H9 (cell line): ENCODE data around the gene SULT2A1. TPM values are rescaled to one million over a fixed set of nuclear protein-coding genes. Genes with fewer than 3 reads are reported as not detected.

Source experiments
- DNase-seq: peaks from one replicate; pipeline ENCODE4 v3.0.0-alpha.2; 2017
- H2AFZ ChIP-seq: one replicate; pipeline ENCODE4 v1.6.1; 2013; ENCODE audit warnings: mild to moderate bottlenecking, low read length, control low read depth, moderate library complexity
- H2AK5ac ChIP-seq: 2 replicates; pipeline ENCODE4 v1.6.1; 2013; ENCODE audit warnings: low read length, control low read depth, mixed read lengths; ENCODE audit not compliant: insufficient read length
- H2BK120ac ChIP-seq: one replicate; pipeline ENCODE4 v1.6.1; 2013; ENCODE audit warnings: low read depth, mild to moderate bottlenecking, low read length, control low read depth, inconsistent platforms; ENCODE audit not compliant: poor library complexity, severe bottlenecking
- H2BK12ac ChIP-seq: 2 replicates; pipeline ENCODE4 v1.6.1; 2013; ENCODE audit warnings: low read length, control low read depth, mixed read lengths, low read depth; ENCODE audit not compliant: insufficient read length
- H2BK15ac ChIP-seq: 2 replicates; pipeline ENCODE4 v1.6.1; 2013; ENCODE audit warnings: low read depth, low read length, control low read depth
- H2BK20ac ChIP-seq: one replicate; pipeline ENCODE4 v1.6.1; 2013; ENCODE audit warnings: low read depth, mild to moderate bottlenecking, low read length, control low read depth, inconsistent platforms; ENCODE audit not compliant: poor library complexity, severe bottlenecking
- H2BK5ac ChIP-seq: 2 replicates; pipeline ENCODE4 v1.6.1; 2013; ENCODE audit warnings: low read length, control low read depth, mixed read lengths; ENCODE audit not compliant: insufficient read length
- H3K14ac ChIP-seq: 2 replicates; pipeline ENCODE4 v1.6.1; 2013; ENCODE audit warnings: low read length, control low read depth; ENCODE audit not compliant: insufficient read depth
- H3K18ac ChIP-seq: 2 replicates; pipeline ENCODE4 v1.6.1; 2013; ENCODE audit warnings: low read depth, mild to moderate bottlenecking, mixed read lengths, low read length, control low read depth; ENCODE audit not compliant: insufficient read length
- H3K23ac ChIP-seq: 2 replicates; pipeline ENCODE4 v1.6.1; 2013; ENCODE audit warnings: low read length, control low read depth, mixed read lengths, low read depth; ENCODE audit not compliant: insufficient read length
- H3K23me2 ChIP-seq: 2 replicates; pipeline ENCODE4 v1.6.1; 2013; ENCODE audit warnings: low read depth, mild to moderate bottlenecking, mixed read lengths, low read length, control low read depth; ENCODE audit not compliant: insufficient read length, poor library complexity, severe bottlenecking
- H3K27ac ChIP-seq: 2 replicates; pipeline ENCODE4 v1.5.1; 2013; ENCODE audit warnings: low read length, control low read depth, mixed read lengths, low read depth; ENCODE audit not compliant: insufficient read length
- H3K27me3 ChIP-seq: 2 replicates; pipeline ENCODE4 v1.6.1; 2013; ENCODE audit warnings: low read length, control low read depth, inconsistent platforms; ENCODE audit not compliant: insufficient read depth
- H3K4ac ChIP-seq: 2 replicates; pipeline ENCODE4 v1.6.1; 2013; ENCODE audit warnings: low read depth, mild to moderate bottlenecking, control low read depth, inconsistent platforms, low read length, moderate library complexity
- H3K4me1 ChIP-seq: 2 replicates; pipeline ENCODE4 v1.6.1; 2013; ENCODE audit warnings: low read length, control low read depth, inconsistent platforms; ENCODE audit not compliant: insufficient read depth
- H3K4me2 ChIP-seq: 2 replicates; pipeline ENCODE4 v1.6.1; 2013; ENCODE audit warnings: low read length, control low read depth, mixed read lengths; ENCODE audit not compliant: insufficient read length, insufficient read depth
- H3K56ac ChIP-seq: 2 replicates; pipeline ENCODE4 v1.6.1; 2013; ENCODE audit warnings: low read depth, mild to moderate bottlenecking, mixed read lengths, low read length, control low read depth; ENCODE audit not compliant: insufficient read length
- H3K79me1 ChIP-seq: 2 replicates; pipeline ENCODE4 v1.6.1; 2013; ENCODE audit warnings: low read depth, mild to moderate bottlenecking, moderate library complexity, low read length, control low read depth, inconsistent platforms; ENCODE audit not compliant: insufficient read depth, poor library complexity, severe bottlenecking
- H3K79me2 ChIP-seq: 2 replicates; pipeline ENCODE4 v1.6.1; 2013; ENCODE audit warnings: low read length, control low read depth, inconsistent platforms; ENCODE audit not compliant: insufficient read depth
- H3K9ac ChIP-seq: 2 replicates; pipeline ENCODE4 v1.6.1; 2013; ENCODE audit warnings: low read length, control low read depth, mixed read lengths; ENCODE audit not compliant: insufficient read length; ENCODE audit errors: extremely low read depth
- H3K9me3 ChIP-seq: one replicate; pipeline ENCODE4 v1.6.1; 2013; ENCODE audit warnings: low read depth, low read length, inconsistent platforms; ENCODE audit not compliant: control insufficient read depth
- H3T11ph ChIP-seq: one replicate; pipeline ENCODE4 v1.6.1; 2013; ENCODE audit warnings: mild to moderate bottlenecking, low read length, control low read depth, inconsistent platforms
- H4K20me1 ChIP-seq: one replicate; pipeline ENCODE4 v1.6.1; 2013; ENCODE audit not compliant: control insufficient read depth, insufficient read length, insufficient read depth
- H4K5ac ChIP-seq: 2 replicates; pipeline ENCODE4 v1.6.1; 2013; ENCODE audit warnings: low read depth, mild to moderate bottlenecking, mixed read lengths, low read length, control low read depth; ENCODE audit not compliant: insufficient read length
- H4K8ac ChIP-seq: replicated peaks from 2 replicates; pipeline ENCODE4 v1.6.1; 2013; ENCODE audit warnings: low read length, control low read depth, mixed read lengths, low read depth; ENCODE audit not compliant: insufficient read length
- H4K91ac ChIP-seq: 2 replicates; pipeline ENCODE4 v1.6.1; 2013; ENCODE audit warnings: low read depth, mild to moderate bottlenecking, moderate library complexity, mixed read lengths, low read length, control low read depth; ENCODE audit not compliant: insufficient read length
- H3K27ac Mint-ChIP-seq, 3 experiments: 2 replicates in 2 of 3; 3 replicates in 1 of 3; pipeline ENCODE4 v1.8.0; 2020 to 2021; ENCODE audit warnings: mixed read lengths in 3 of 3, mild to moderate bottlenecking in 1 of 3, moderate library complexity in 1 of 3
- H3K27me3 Mint-ChIP-seq: 2 replicates; pipeline ENCODE4 v1.8.0; 2021; ENCODE audit warnings: low read depth, mild to moderate bottlenecking, moderate library complexity, mixed read lengths
- H3K36me3 Mint-ChIP-seq, 3 experiments: 2 replicates in 2 of 3; 3 replicates in 1 of 3; pipeline ENCODE4 v1.8.0; 2020 to 2021; ENCODE audit warnings: low read depth in 3 of 3, mixed read lengths in 3 of 3; ENCODE audit not compliant: insufficient read depth in 1 of 3
- H3K4me1 Mint-ChIP-seq, 2 experiments: 2 replicates each; pipeline ENCODE4 v1.8.0; 2020; ENCODE audit warnings: mixed read lengths in 2 of 2
- H3K4me3 Mint-ChIP-seq, 2 experiments: 2 replicates in 1 of 2; 3 replicates in 1 of 2; pipeline ENCODE4 v1.8.0; 2020 to 2021; ENCODE audit warnings: mild to moderate bottlenecking in 2 of 2, mixed read lengths in 2 of 2, moderate library complexity in 1 of 2
- H3K9me3 Mint-ChIP-seq, 2 experiments: 2 replicates in 1 of 2; 3 replicates in 1 of 2; pipeline ENCODE4 v1.8.0; 2020; ENCODE audit warnings: mild to moderate bottlenecking in 2 of 2, mixed read lengths in 2 of 2, moderate library complexity in 1 of 2
- CTCF ChIP-seq: fragments of 200-600 bp; sonication (generic); conservative IDR thresholded peaks from 3 replicates; pipeline ENCODE4 v1.8.0; 2021; ENCODE audit warnings: antibody characterized with exemption, mild to moderate bottlenecking
- WGBS: extraction: QIAGEN DNeasy Blood & Tissue Kit; methylation state at CpG from one replicate; pipeline ENCODE4 v1.1.7; 2013; ENCODE audit warnings: missing lambda C conversion rate, low lambda C conversion rate, mixed read lengths; ENCODE audit not compliant: insufficient read length; ENCODE audit errors: extremely low coverage; 5-methylcytosine and 5-hydroxymethylcytosine counted together
- total RNA-seq: library from RNA; stranded (reverse); gene quantifications from 2 replicates; pipeline ENCODE4 v1.2.1, GENCODE V29; 2021

The SULT2A1 gene
- total RNA-seq, 1 experiment from 2014 or later: not detected

GRCh38 chr19:47842941-47843340 lies 43.2 kb downstream of the SULT2A1 start:
- Histone ChIP-seq H3K14ac (no peak overlapping the region), H3K23ac (no peak overlapping the region), H3K56ac (no peak overlapping the region), H3K27me3 (no peaks in the 10 kb centered on the region), H4K20me1 (no peaks in the 10 kb centered on the region), H3K23me2 (no peaks in the 10 kb centered on the region), H3K27ac (no peak overlapping the region), H3K18ac (no peak overlapping the region), H2BK5ac (no peak overlapping the region), H3K9me3 (no peaks in the 10 kb centered on the region), H3T11ph (no peak overlapping the region), H2BK120ac (no peak overlapping the region), H3K9ac (no peak overlapping the region), H3K79me1 (no peaks in the 10 kb centered on the region), H3K4me2 (no peak overlapping the region), H3K4ac (no peak overlapping the region), H4K5ac (no peak overlapping the region), H4K8ac (no peak overlapping the region), H2BK20ac (no peak overlapping the region), H2AFZ (no peak overlapping the region), H4K91ac (no peak overlapping the region), H3K4me1 (no peaks in the 10 kb centered on the region), H2BK15ac (no peak overlapping the region), H2BK12ac (no peak overlapping the region), H3K79me2 (no peaks in the 10 kb centered on the region), H2AK5ac (no peak overlapping the region)
- H3K4me1 Mint-ChIP-seq: peaks cover 19 to 25% of the 10 kb centered on the region in 2 experiments
- no peak for DNase-seq
- H3K27ac Mint-ChIP-seq: 0 out of 7 replicates have a peak overlapping the region, but pooled peaks of 2 of the 3 experiments have one; percentile 34 to 71
- no peaks in the 10 kb centered on the region; the same call in 1 of the 2 replicates for H3K27me3 Mint-ChIP-seq
- WGBS: no CpG with 5 or more reads among the region's 5 CpGs
- no peak overlapping the region for H3K4me3 Mint-ChIP-seq
- H3K9me3 Mint-ChIP-seq: no peaks in the 10 kb centered on the region
- no peak for TF ChIP-seq CTCF
- H3K36me3 Mint-ChIP-seq: no peaks in the 10 kb centered on the region
